Smooth muscle cell (in vitro differentiated cells): ENCODE data around the gene EMD. TPM values are rescaled to one million over a fixed set of nuclear protein-coding genes. Genes with fewer than 3 reads are reported as not detected.

Experiments used
- DNase-seq: peaks from one replicate; lab custom pipeline; 2025; ENCODE audit not compliant: unreplicated experiment; lab: John Stamatoyannopoulos, UW
- H2AFZ ChIP-seq: fragments of 200-600 bp; sonication (generic); 2 replicates; pipeline ENCODE4 v1.6.0; 2016; ENCODE audit warnings: antibody characterized with exemption, low read depth, mild to moderate bottlenecking
- H3F3A ChIP-seq: fragments of 200-600 bp; sonication (generic); 2 replicates; pipeline ENCODE4 v1.6.0; 2017; ENCODE audit warnings: antibody characterized with exemption, low read depth
- H3K27ac ChIP-seq: fragments of 200-600 bp; sonication (generic); 2 replicates; pipeline ENCODE4 v1.5.1; 2016; ENCODE audit warnings: low read depth, mild to moderate bottlenecking
- H3K27me3 ChIP-seq: fragments of 200-600 bp; sonication (generic); 2 replicates; pipeline ENCODE4 v1.6.1; 2016; ENCODE audit warnings: low read depth, mild to moderate bottlenecking
- H3K36me3 ChIP-seq: fragments of 200-600 bp; sonication (generic); 2 replicates; pipeline ENCODE4 v1.5.1; 2016; ENCODE audit warnings: low read depth
- H3K4me1 ChIP-seq: fragments of 200-600 bp; sonication (generic); 2 replicates; pipeline ENCODE4 v1.5.1; 2016; ENCODE audit warnings: low read depth
- H3K4me2 ChIP-seq: fragments of 200-600 bp; sonication (generic); 2 replicates; pipeline ENCODE4 v1.6.0; 2016; ENCODE audit warnings: mild to moderate bottlenecking
- H3K4me3 ChIP-seq: fragments of 200-600 bp; sonication (generic); 2 replicates; pipeline ENCODE4 v1.5.1; 2016; ENCODE audit warnings: mild to moderate bottlenecking
- H3K79me2 ChIP-seq: fragments of 200-600 bp; sonication (generic); 2 replicates; pipeline ENCODE4 v1.6.0; 2016; ENCODE audit warnings: low read depth, mild to moderate bottlenecking
- H3K9ac ChIP-seq: fragments of 200-600 bp; sonication (generic); 2 replicates; pipeline ENCODE4 v1.6.0; 2016; ENCODE audit warnings: low read depth
- H3K9me3 ChIP-seq: fragments of 200-600 bp; sonication (generic); replicated peaks from 2 replicates; pipeline ENCODE4 v1.5.1; 2016; ENCODE audit warnings: low read depth
- H4K20me1 ChIP-seq: fragments of 200-600 bp; sonication (generic); 2 replicates; pipeline ENCODE4 v1.6.0; 2016; ENCODE audit warnings: low read depth
- CTCF ChIP-seq: fragments of 200-600 bp; sonication (generic); IDR thresholded peaks from 2 replicates; pipeline ENCODE4 v1.5.1; 2017; ENCODE audit warnings: borderline replicate concordance, mild to moderate bottlenecking, antibody characterized with exemption; ENCODE audit not compliant: insufficient read depth, poor library complexity, severe bottlenecking
- WGBS: methylation state at CpG from one replicate; pipeline ENCODE4 v1.1.7; 2016; ENCODE audit warnings: low lambda C conversion rate; 5-methylcytosine and 5-hydroxymethylcytosine counted together
- polyA plus RNA-seq: library from polyadenylated mRNA; unstranded; fragments of >200 nt; fragmentation: Nextera tagmentation; extraction: Ambion mirVana; gene quantifications from 2 replicates; pipeline ENCODE4 v1.2.1, GENCODE V29; 2016
- total RNA-seq: library from RNA; depleted of rRNA; stranded (reverse); fragments of >200 nt; gene quantifications from 2 replicates; pipeline ENCODE4 v1.2.3, GENCODE V29; 2014

The EMD gene
- 46.1 and 61.4 TPM in 2 replicates for total RNA-seq
- polyA plus RNA-seq, result 63.9 and 67.4 TPM in 2 replicates

- Histone ChIP-seq H3K4me3 (peak within 1 kb of the TSS; percentile 80), H4K20me1 (peaks cover 5% of the 10 kb centered on the region), H3K4me2 (peak within 1 kb of the TSS; percentile 85)
Observed at GRCh38 chrX:154378799-154379568, at the start of gene EMD. Gene EMD, plus strand, starts transcription at chrX:154379295. Its CDS starts 190 bp downstream, at chrX:154379485.

GRCh38 chrX:154332561-154332960 is 46.5 kb upstream of the EMD start:
- H3K79me2 ChIP-seq, result no peaks in the 10 kb centered on the region
- H2AFZ ChIP-seq, result no peak overlapping the region
- H3K27me3 ChIP-seq, result no peaks in the 10 kb centered on the region
- no peak overlapping the region for H3K4me2 ChIP-seq
- H3K4me3 ChIP-seq, result no peak overlapping the region
- no peaks in the 10 kb centered on the region for H3K36me3 ChIP-seq
- no peak overlapping the region for H3K9ac ChIP-seq
- H3K9me3 ChIP-seq, result no peaks in the 10 kb centered on the region
- no peak for DNase-seq
- no peaks in the 10 kb centered on the region for H3K4me1 ChIP-seq
- no peak overlapping the region for H3K27ac ChIP-seq
- H4K20me1 ChIP-seq, result no peaks in the 10 kb centered on the region
- no peaks in the 10 kb centered on the region for H3F3A ChIP-seq
- no peak for TF ChIP-seq CTCF
- WGBS, result 93% methylated on average over 20 of the region's 29 CpGs

More at GRCh38 chrX:154378799-154379568, at the start of gene EMD:
- peak within 1 kb of the TSS; percentile 97 for H3K27ac ChIP-seq
- WGBS, result 47% methylated on average over 75 of the region's 103 CpGs
- DNase-seq, result peak; percentile 99
- H2AFZ ChIP-seq, result no peak within 1 kb of the TSS
- no peaks in the 10 kb centered on the region for H3K36me3 ChIP-seq
- H3K27me3 ChIP-seq, result no peaks in the 10 kb centered on the region
- peak within 1 kb of the TSS; percentile 99 for H3K9ac ChIP-seq
- no peaks in the 10 kb centered on the region for H3K9me3 ChIP-seq
- peaks cover 12% of the 10 kb centered on the region for H3K4me1 ChIP-seq
- TF ChIP-seq CTCF, result no peak
- peaks cover 19% of the 10 kb centered on the region for H3K79me2 ChIP-seq
- H3F3A ChIP-seq, result no peaks in the 10 kb centered on the region

GRCh38 chrX:154333116-154333515 is 46.0 kb upstream of the EMD start:
- Histone ChIP-seq H3K4me2 (no peak overlapping the region), H4K20me1 (no peaks in the 10 kb centered on the region), H3K27me3 (no peaks in the 10 kb centered on the region), H2AFZ (no peak overlapping the region), H3K27ac (no peak overlapping the region), H3K9ac (no peak overlapping the region), H3K4me1 (no peaks in the 10 kb centered on the region), H3K79me2 (no peaks in the 10 kb centered on the region), H3K9me3 (no peaks in the 10 kb centered on the region), H3K36me3 (no peaks in the 10 kb centered on the region), H3F3A (no peaks in the 10 kb centered on the region), H3K4me3 (no peak overlapping the region)
- no peak for DNase-seq
- whole genome bisulfite sequencing, result 87% methylated on average over 9 of the region's 9 CpGs
- no peak for TF ChIP-seq CTCF
